Measurements from ENCODE around the gene WDR91. TPM values are rescaled to one million over a fixed set of nuclear protein-coding genes. Genes with fewer than 3 reads are reported as not detected.
"Not testable (repeated sequence)": the region's sequence is repeated elsewhere in the genome, so short reads cannot be mapped to it uniquely, and the experiment has no call there.

WDR91 gene
- total and polyA plus RNA-seq, 2 donors = 14.3 to 19.8 TPM

- Histone ChIP-seq H3K27me3 (ENCODE audit: control insufficient read depth in 2 of 2, insufficient read depth in 1 of 2, low read length in 1 of 2) (no peaks in the 10 kb centered on the region), H3K9me3 (ENCODE audit: control insufficient read depth in 2 of 2, insufficient read depth in 1 of 2, low read length in 1 of 2) (no peaks in the 10 kb centered on the region), H3K4me3 (ENCODE audit: low read length in 2 of 2) (no peak overlapping the region), H3K27ac (ENCODE audit: low read depth in 1 of 2, low read length in 1 of 2) (no peak overlapping the region), H3K4me1 (ENCODE audit: control insufficient read depth in 2 of 2, insufficient read depth in 2 of 2, low read length in 2 of 2) (no peaks in the 10 kb centered on the region), H3K36me3 (ENCODE audit: control insufficient read depth in 2 of 2, insufficient read depth in 2 of 2, low read length in 1 of 2) (no peaks in the 10 kb centered on the region)
- no peak for DNase-seq (ENCODE audit: low read depth in 6 of 9, low spot score in 9 of 9)
- WGBS = 98% methylated on average over 5 of the region's 5 CpGs
These were observed 6.6 kb upstream of the WDR91 start for GRCh38 chr7:135217645-135218509.

- no peak overlapping the region for H3K27ac ChIP-seq (ENCODE audit: low read depth in 1 of 2, low read length in 1 of 2)
- H3K4me1 ChIP-seq (ENCODE audit: control insufficient read depth in 2 of 2, insufficient read depth in 2 of 2, low read length in 2 of 2) = peaks cover 0 to 4% of the 10 kb centered on the region in 2 donors
- DNase-seq (ENCODE audit: low read depth in 6 of 9, low spot score in 9 of 9) = no peak
- WGBS = 94% methylated on average over 3 of the region's 3 CpGs
- H3K27me3 ChIP-seq (ENCODE audit: control insufficient read depth in 2 of 2, insufficient read depth in 1 of 2, low read length in 1 of 2) = no peaks in the 10 kb centered on the region
- H3K9me3 ChIP-seq (ENCODE audit: control insufficient read depth in 2 of 2, insufficient read depth in 1 of 2, low read length in 1 of 2) = no peaks in the 10 kb centered on the region
- H3K36me3 ChIP-seq (ENCODE audit: control insufficient read depth in 2 of 2, insufficient read depth in 2 of 2, low read length in 1 of 2) = no peaks in the 10 kb centered on the region
- no peak overlapping the region for H3K4me3 ChIP-seq (ENCODE audit: low read length in 2 of 2)
These were observed 4.4 kb upstream of the WDR91 start for GRCh38 chr7:135215698-135216097.

GRCh38 chr7:135215180-135215579 lies 3.9 kb upstream of the WDR91 start:
- Histone ChIP-seq H3K27me3 (ENCODE audit: control insufficient read depth in 2 of 2, insufficient read depth in 1 of 2, low read length in 1 of 2) (no peaks in the 10 kb centered on the region), H3K9me3 (ENCODE audit: control insufficient read depth in 2 of 2, insufficient read depth in 1 of 2, low read length in 1 of 2) (no peaks in the 10 kb centered on the region), H3K36me3 (ENCODE audit: control insufficient read depth in 2 of 2, insufficient read depth in 2 of 2, low read length in 1 of 2) (no peaks in the 10 kb centered on the region), H3K27ac (ENCODE audit: low read depth in 1 of 2, low read length in 1 of 2) (no peak overlapping the region), H3K4me1 (ENCODE audit: control insufficient read depth in 2 of 2, insufficient read depth in 2 of 2, low read length in 2 of 2) (peaks cover 5 to 9% of the 10 kb centered on the region in 2 donors), H3K4me3 (ENCODE audit: low read length in 2 of 2) (no peak overlapping the region)
- no peak for DNase-seq (ENCODE audit: low read depth in 6 of 9, low spot score in 9 of 9)
- WGBS = over 99% methylated on average over 4 of the region's 4 CpGs

GRCh38 chr7:135213831-135214230 lies 2.5 kb upstream of the WDR91 start:
- Histone ChIP-seq H3K4me1 (ENCODE audit: control insufficient read depth in 2 of 2, insufficient read depth in 2 of 2, low read length in 2 of 2) (peaks cover 5 to 10% of the 10 kb centered on the region in 2 donors), H3K9me3 (ENCODE audit: control insufficient read depth in 2 of 2, insufficient read depth in 1 of 2, low read length in 1 of 2) (no peaks in the 10 kb centered on the region), H3K27ac (ENCODE audit: low read depth in 1 of 2, low read length in 1 of 2) (no peak overlapping the region), H3K4me3 (ENCODE audit: low read length in 2 of 2) (no peak overlapping the region), H3K27me3 (ENCODE audit: control insufficient read depth in 2 of 2, insufficient read depth in 1 of 2, low read length in 1 of 2) (no peaks in the 10 kb centered on the region), H3K36me3 (ENCODE audit: control insufficient read depth in 2 of 2, insufficient read depth in 2 of 2, low read length in 1 of 2) (no peaks in the 10 kb centered on the region)
- DNase-seq (ENCODE audit: low read depth in 6 of 9, low spot score in 9 of 9) = no peak
- 95% methylated on average over 2 of the region's 2 CpGs for WGBS

GRCh38 chr7:135211946-135212685 lies 790 bp upstream of the WDR91 start:
- H3K36me3 ChIP-seq (ENCODE audit: control insufficient read depth in 2 of 2, insufficient read depth in 2 of 2, low read length in 1 of 2); H3K9me3 ChIP-seq (ENCODE audit: control insufficient read depth in 2 of 2, insufficient read depth in 1 of 2, low read length in 1 of 2); H3K27me3 ChIP-seq (ENCODE audit: control insufficient read depth in 2 of 2, insufficient read depth in 1 of 2, low read length in 1 of 2); DNase-seq (ENCODE audit: low read depth in 6 of 9, low spot score in 9 of 9): not testable (repeated sequence)
- Histone ChIP-seq H3K4me1 (ENCODE audit: control insufficient read depth in 2 of 2, insufficient read depth in 2 of 2, low read length in 2 of 2) (peaks cover 7 to 13% of the 10 kb centered on the region in 2 donors), H3K27ac (ENCODE audit: low read depth in 1 of 2, low read length in 1 of 2) (peak overlapping the region in 1 of 2 donors; percentile 62), H3K4me3 (ENCODE audit: low read length in 2 of 2) (peak overlapping the region; percentile 79 to 90)
- WGBS = 65% methylated on average over 30 of the region's 30 CpGs

GRCh38 chr7:135210888-135211178 lies 493 bp downstream of the WDR91 start:
- Histone ChIP-seq H3K27ac (ENCODE audit: low read depth in 1 of 2, low read length in 1 of 2) (peak overlapping the region; percentile 78 to 94), H3K36me3 (ENCODE audit: control insufficient read depth in 2 of 2, insufficient read depth in 2 of 2, low read length in 1 of 2) (peaks cover 3 to 7% of the 10 kb centered on the region in 2 donors), H3K4me3 (ENCODE audit: low read length in 2 of 2) (peak overlapping the region; percentile 71 to 90), H3K9me3 (ENCODE audit: control insufficient read depth in 2 of 2, insufficient read depth in 1 of 2, low read length in 1 of 2) (no peaks in the 10 kb centered on the region), H3K4me1 (ENCODE audit: control insufficient read depth in 2 of 2, insufficient read depth in 2 of 2, low read length in 2 of 2) (peaks cover 7 to 13% of the 10 kb centered on the region in 2 donors), H3K27me3 (ENCODE audit: control insufficient read depth in 2 of 2, insufficient read depth in 1 of 2, low read length in 1 of 2) (no peaks in the 10 kb centered on the region)
- WGBS = under 1% methylated on average over 13 of the region's 13 CpGs
- DNase-seq (ENCODE audit: low read depth in 6 of 9, low spot score in 9 of 9) = peak in 3 of 9 donors; percentile 24 to 70 (median 35)

- no peak overlapping the region for H3K4me3 ChIP-seq (ENCODE audit: low read length in 2 of 2)
- peaks cover 4 to 18% of the 10 kb centered on the region in 2 donors for H3K36me3 ChIP-seq (ENCODE audit: control insufficient read depth in 2 of 2, insufficient read depth in 2 of 2, low read length in 1 of 2)
- peaks cover 7 to 13% of the 10 kb centered on the region in 2 donors for H3K4me1 ChIP-seq (ENCODE audit: control insufficient read depth in 2 of 2, insufficient read depth in 2 of 2, low read length in 2 of 2)
- H3K27me3 ChIP-seq (ENCODE audit: control insufficient read depth in 2 of 2, insufficient read depth in 1 of 2, low read length in 1 of 2) = no peaks in the 10 kb centered on the region
- H3K9me3 ChIP-seq (ENCODE audit: control insufficient read depth in 2 of 2, insufficient read depth in 1 of 2, low read length in 1 of 2) = no peaks in the 10 kb centered on the region
- 92% methylated on average over 7 of the region's 7 CpGs for WGBS
- H3K27ac ChIP-seq (ENCODE audit: low read depth in 1 of 2, low read length in 1 of 2) = no peak overlapping the region
- no peak for DNase-seq (ENCODE audit: low read depth in 6 of 9, low spot score in 9 of 9)
These were observed 2.0 kb downstream of the WDR91 start for GRCh38 chr7:135209225-135209834.

- no peak for DNase-seq (ENCODE audit: low read depth in 6 of 9, low spot score in 9 of 9)
- H3K27me3 ChIP-seq (ENCODE audit: control insufficient read depth in 2 of 2, insufficient read depth in 1 of 2, low read length in 1 of 2) = no peaks in the 10 kb centered on the region
- H3K9me3 ChIP-seq (ENCODE audit: control insufficient read depth in 2 of 2, insufficient read depth in 1 of 2, low read length in 1 of 2) = no peaks in the 10 kb centered on the region
- H3K4me3 ChIP-seq (ENCODE audit: low read length in 2 of 2) = no peak overlapping the region
- H3K27ac ChIP-seq (ENCODE audit: low read depth in 1 of 2, low read length in 1 of 2) = no peak overlapping the region
- peaks cover 12 to 13% of the 10 kb centered on the region in 2 donors for H3K4me1 ChIP-seq (ENCODE audit: control insufficient read depth in 2 of 2, insufficient read depth in 2 of 2, low read length in 2 of 2)
- H3K36me3 ChIP-seq (ENCODE audit: control insufficient read depth in 2 of 2, insufficient read depth in 2 of 2, low read length in 1 of 2) = peaks cover 7 to 26% of the 10 kb centered on the region in 2 donors
- WGBS = 92% methylated on average over 6 of the region's 6 CpGs
These were observed 3.1 kb downstream of the WDR91 start for GRCh38 chr7:135208102-135208793.
